Measurements from ENCODE around the gene CHRNA1. TPM values are rescaled to one million over a fixed set of nuclear protein-coding genes. Genes with fewer than 3 reads are reported as not detected.
A peak's percentile ranks its signal among the peaks of the same experiment; 100 is the strongest.

Gene CHRNA1
- total RNA-seq, 1 experiment from 2014 or later = not detected

DNA sequence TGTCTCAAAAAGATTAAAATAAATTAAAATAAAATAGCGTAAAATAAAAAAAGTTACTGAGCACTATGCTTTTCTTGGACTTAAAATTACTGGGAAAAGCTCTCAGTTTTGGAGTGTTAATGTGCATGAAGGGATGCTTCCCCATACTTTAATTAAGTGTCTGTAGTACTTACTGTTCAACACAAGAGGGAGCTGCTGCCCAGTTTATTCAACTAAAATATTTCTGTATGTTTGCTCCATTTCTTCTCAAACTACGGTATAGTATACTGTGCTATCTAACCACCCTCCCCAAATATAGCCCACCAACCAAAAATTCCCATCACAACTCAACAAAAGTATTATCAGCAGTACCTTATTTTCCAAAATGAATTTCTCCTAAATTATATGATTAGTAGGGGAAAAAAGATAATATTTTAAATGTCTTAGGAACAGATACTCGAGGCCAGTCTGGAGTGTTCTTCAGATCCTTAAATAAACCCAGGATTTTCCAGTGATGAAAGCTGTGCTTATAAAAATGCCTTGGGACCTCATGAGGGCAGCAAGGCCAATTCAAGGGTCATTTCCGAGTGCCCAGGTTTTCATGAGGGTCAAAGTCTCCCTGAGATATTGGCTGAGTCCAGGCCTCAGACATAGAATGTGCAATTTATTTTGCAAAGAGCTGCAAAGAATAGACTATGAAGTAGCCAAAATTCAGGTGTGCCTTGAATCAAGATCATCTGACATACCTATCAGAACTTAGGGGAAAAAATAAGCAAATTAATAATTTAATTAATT, 64.1 kb downstream of the CHRNA1 start:
- Histone ChIP-seq H3K79me1 (ENCODE audit: insufficient read depth, low read depth, low read length, poor library complexity, severe bottlenecking) (no peaks in the 10 kb centered on the region), H2BK12ac (ENCODE audit: insufficient read length, low read depth, low read length) (no peak overlapping the region), H3K18ac (ENCODE audit: insufficient read length, low read depth, low read length) (no peak overlapping the region), H3K4ac (ENCODE audit: low read depth, low read length) (no peak overlapping the region), H3K14ac (ENCODE audit: insufficient read depth, low read length) (no peak overlapping the region), H2AK5ac (ENCODE audit: insufficient read length, low read length) (no peak overlapping the region), H3K27me3 (ENCODE audit: insufficient read depth, low read length) (no peaks in the 10 kb centered on the region), H3K4me2 (ENCODE audit: insufficient read depth, insufficient read length, low read length) (no peak overlapping the region), H3T11ph (ENCODE audit: low read length) (no peak overlapping the region), H4K20me1 (ENCODE audit: control insufficient read depth, insufficient read depth, insufficient read length) (no peaks in the 10 kb centered on the region), H3K9ac (ENCODE audit: extremely low read depth, insufficient read length, low read length) (no peak overlapping the region), H4K91ac (ENCODE audit: insufficient read length, low read depth, low read length) (no peak overlapping the region), H4K5ac (ENCODE audit: insufficient read length, low read depth, low read length) (no peak overlapping the region), H3K23me2 (ENCODE audit: insufficient read length, low read depth, low read length, poor library complexity, severe bottlenecking) (no peaks in the 10 kb centered on the region), H2AFZ (ENCODE audit: low read length) (no peak overlapping the region), H2BK15ac (ENCODE audit: low read depth, low read length) (no peak overlapping the region), H3K27ac (ENCODE audit: insufficient read length, low read depth, low read length) (no peak overlapping the region), H3K23ac (ENCODE audit: insufficient read length, low read depth, low read length) (no peak overlapping the region), H3K56ac (ENCODE audit: insufficient read length, low read depth, low read length) (no peak overlapping the region), H2BK120ac (ENCODE audit: low read depth, low read length, poor library complexity, severe bottlenecking) (no peak overlapping the region), H2BK5ac (ENCODE audit: insufficient read length, low read length) (no peak overlapping the region), H3K9me3 (ENCODE audit: control insufficient read depth, low read depth, low read length) (no peaks in the 10 kb centered on the region), H3K4me1 (ENCODE audit: insufficient read depth, low read length) (no peaks in the 10 kb centered on the region), H4K8ac (replicated peaks; ENCODE audit: insufficient read length, low read depth, low read length) (no peak overlapping the region), H3K79me2 (ENCODE audit: insufficient read depth, low read length) (no peaks in the 10 kb centered on the region), H2BK20ac (ENCODE audit: low read depth, low read length, poor library complexity, severe bottlenecking) (no peak overlapping the region)
- H3K4me3 Mint-ChIP-seq = no peak overlapping the region
- no peak for DNase-seq
- WGBS (ENCODE audit: extremely low coverage, insufficient read length, low lambda C conversion rate) = no CpG with 5 or more reads among the region's 4 CpGs
- no peaks in the 10 kb centered on the region for H3K9me3 Mint-ChIP-seq
- no peak overlapping the region for H3K27ac Mint-ChIP-seq
- H3K4me1 Mint-ChIP-seq = peaks cover 11 to 14% of the 10 kb centered on the region in 2 experiments
- TF ChIP-seq CTCF (conservative IDR thresholded peaks at IDR 0.05) = peak; percentile 84
- no peaks in the 10 kb centered on the region for H3K36me3 Mint-ChIP-seq (ENCODE audit: insufficient read depth in 1 of 3, low read depth in 3 of 3)
- H3K27me3 Mint-ChIP-seq (ENCODE audit: low read depth) = no peaks in the 10 kb centered on the region; the same call in 1 of the 2 replicates

Other genes starting within 250 kb of the CHRNA1 start
- 5.1 and 6.2 TPM in 2 replicates for gene WIPF1, start 166.7 kb downstream of the CHRNA1 start, total RNA-seq (2021)
- gene CHN1, start 240.9 kb upstream of the CHRNA1 start, total RNA-seq (2021) = 33.9 and 37.0 TPM in 2 replicates

Data from H9 (cell line).